Lower lobe of right lung (tissue), 2 donors: Measurements from ENCODE around the gene BTNL2. TPM values are rescaled to one million over a fixed set of nuclear protein-coding genes. Genes with fewer than 3 reads are reported as not detected.

ENCODE experiments used
- ATAC-seq, 2 donors: fragments of 200-7000 bp; cut with Tn5 transposase; one replicate each; pipeline ENCODE4 v1.9.1; 2020 to 2022; ENCODE audit warnings: mild to moderate bottlenecking in 2 of 2, moderate library complexity in 2 of 2
- DNase-seq: peaks from one replicate; pipeline ENCODE4 v3.0.0-alpha.2; 2020
- H3K27ac ChIP-seq: fragments of 200-600 bp; one replicate; pipeline ENCODE4 v1.8.0; 2022
- H3K27me3 ChIP-seq: fragments of 200-600 bp; one replicate; pipeline ENCODE4 v1.8.0; 2022; ENCODE audit warnings: low read depth
- H3K36me3 ChIP-seq: fragments of 200-600 bp; one replicate; pipeline ENCODE4 v1.8.0; 2022; ENCODE audit warnings: mild to moderate bottlenecking
- H3K4me1 ChIP-seq: fragments of 200-600 bp; one replicate; pipeline ENCODE4 v1.8.0; 2022
- H3K4me3 ChIP-seq: fragments of 200-600 bp; one replicate; pipeline ENCODE4 v1.8.0; 2022; ENCODE audit warnings: mild to moderate bottlenecking
- H3K9me3 ChIP-seq: fragments of 200-600 bp; one replicate; pipeline ENCODE4 v1.8.0; 2022
- CTCF ChIP-seq: fragments of 200-600 bp; IDR thresholded peaks from one replicate; pipeline ENCODE4 v1.8.0; 2022; ENCODE audit warnings: antibody characterized with exemption, mild to moderate bottlenecking
- intact Hi-C: fragments of 100-400 bp; cut with DNase I; formaldehyde crosslinking; loops from one replicate; pipeline ENCODE4 v1.11.0; 2022
- total RNA-seq: library from RNA; stranded (reverse); fragmentation: NEBNext Ultra II Directional; extraction: Animal tissue kit (Norgen Biotek cat#: 25700); gene quantifications from one replicate; pipeline ENCODE4 v1.2.1, GENCODE V29; 2021
- donor health status: DM: no; HTN: yes; CAD: no; lungs with severe emphysema.

Gene BTNL2
- total RNA-seq, 1 donor from 2014 or later: not detected

- intact Hi-C loops: loop anchor here (10.0 kb wide), 1 partner anchor 371 kb away; no protein-coding TSS in a partner anchor
- peaks cover 5% of the 10 kb centered on the region for H3K4me1 ChIP-seq
- peak; percentile 88 to 93 for ATAC-seq
Measured at GRCh38 chr6:32413427-32414047, 6.6 kb upstream of the BTNL2 start.

GRCh38 chr6:32411566-32412327 lies 4.8 kb upstream of the BTNL2 start:
- Histone ChIP-seq H3K4me3 (no peak overlapping the region), H3K4me1 (peaks cover 5% of the 10 kb centered on the region), H3K36me3 (no peaks in the 10 kb centered on the region), H3K27me3 (peaks cover 50% of the 10 kb centered on the region), H3K27ac (no peak overlapping the region), H3K9me3 (no peaks in the 10 kb centered on the region)
- DNase-seq (no peak), ATAC-seq (no peak)
- intact Hi-C loops: loop anchor here (10.0 kb wide), 1 partner anchor 373 kb away; no protein-coding TSS in a partner anchor
- no peak for TF ChIP-seq CTCF

More at GRCh38 chr6:32413427-32414047, 6.6 kb upstream of the BTNL2 start:
- peak; percentile 96 for TF ChIP-seq CTCF
- Histone ChIP-seq H3K4me3 (no peak overlapping the region), H3K27ac (no peak overlapping the region), H3K27me3 (peaks cover 43% of the 10 kb centered on the region), H3K36me3 (no peaks in the 10 kb centered on the region), H3K9me3 (no peaks in the 10 kb centered on the region)
- peak; percentile 87 for DNase-seq

- Histone ChIP-seq H3K4me1 (peaks cover 5% of the 10 kb centered on the region), H3K36me3 (no peaks in the 10 kb centered on the region), H3K4me3 (no peak overlapping the region), H3K27me3 (peaks cover 48% of the 10 kb centered on the region), H3K9me3 (no peaks in the 10 kb centered on the region), H3K27ac (no peak overlapping the region)
- intact Hi-C loops: loop anchor here (10.0 kb wide), 1 partner anchor 374 kb away; no protein-coding TSS in a partner anchor
- DNase-seq: no peak
- no peak for TF ChIP-seq CTCF
- ATAC-seq: no peak
Measured at GRCh38 chr6:32410906-32411305, 3.9 kb upstream of the BTNL2 start.

GRCh38 chr6:32406197-32406596 lies 784 bp downstream of the BTNL2 start:
- Histone ChIP-seq H3K9me3 (no peaks in the 10 kb centered on the region), H3K27ac (no peak overlapping the region), H3K4me1 (no peaks in the 10 kb centered on the region), H3K27me3 (peaks cover 35% of the 10 kb centered on the region), H3K4me3 (no peak overlapping the region), H3K36me3 (no peaks in the 10 kb centered on the region)
- ATAC-seq (no peak), DNase-seq (no peak)
- intact Hi-C loops: no loop called here
- TF ChIP-seq CTCF: no peak

GRCh38 chr6:32405656-32406055 lies 1.3 kb downstream of the BTNL2 start:
- Histone ChIP-seq H3K4me1 (no peaks in the 10 kb centered on the region), H3K36me3 (no peaks in the 10 kb centered on the region), H3K4me3 (no peak overlapping the region), H3K27me3 (peaks cover 35% of the 10 kb centered on the region), H3K9me3 (no peaks in the 10 kb centered on the region), H3K27ac (no peak overlapping the region)
- ATAC-seq (no peak), DNase-seq (no peak)
- intact Hi-C loops: no loop called here
- TF ChIP-seq CTCF: no peak
